GM12872 (cell line): Measurements from ENCODE around the gene ASF1A.

Source experiments
- CTCF ChIP-seq: IDR thresholded peaks from 3 replicates; pipeline ENCODE4 v1.5.1; 2011; ENCODE audit warnings: low read depth, mild to moderate bottlenecking, low read length, moderate library complexity; ENCODE audit not compliant: insufficient read depth

The ASF1A gene

DNA sequence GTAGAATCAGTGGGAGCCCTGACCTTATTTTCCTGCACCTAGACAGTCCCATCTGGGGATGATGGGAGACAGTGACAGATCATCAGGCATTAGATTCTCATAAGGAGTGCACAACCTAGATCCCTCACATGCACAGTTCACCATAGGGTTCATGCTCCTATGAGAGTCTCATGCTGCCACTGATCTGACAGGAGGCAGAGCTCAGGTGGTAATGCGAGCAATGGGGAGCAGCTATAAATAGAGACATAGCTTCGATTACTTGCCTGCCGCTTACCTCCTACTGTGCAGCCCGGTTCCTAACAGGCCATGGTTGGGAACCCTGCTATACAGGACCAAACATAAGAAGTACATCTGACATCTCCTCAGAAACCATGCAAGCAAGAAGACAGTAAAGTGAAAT lies 31.5 kb upstream of the ASF1A start:
- no peak for TF ChIP-seq CTCF

- TF ChIP-seq CTCF = no peak
Measured at GRCh38 chr6:118864341-118865099, 29.4 kb upstream of the ASF1A start.

GRCh38 chr6:118865100-118865391 lies 28.9 kb upstream of the ASF1A start:
- TF ChIP-seq CTCF = no peak

- no peak for TF ChIP-seq CTCF
Measured at GRCh38 chr6:118867181-118867580, 26.8 kb upstream of the ASF1A start.

GRCh38 chr6:118869350-118869749 lies 24.6 kb upstream of the ASF1A start:
- no peak for TF ChIP-seq CTCF

- TF ChIP-seq CTCF = no peak
Measured at GRCh38 chr6:118869894-118870589, 23.9 kb upstream of the ASF1A start.

GRCh38 chr6:118871331-118871730 lies 22.6 kb upstream of the ASF1A start:
- TF ChIP-seq CTCF = no peak
